ENCODE results near the gene MGLL. TPM values are rescaled to one million over a fixed set of nuclear protein-coding genes. Genes with fewer than 3 reads are reported as not detected.

MGLL gene
- total RNA-seq, 4 donors from 2014 or later, result 12.6 to 44.8 (median 32.3) TPM

GRCh38 chr3:127784865-127785710 is 37.2 kb downstream of the MGLL start:
- TF ChIP-seq, protein P1, sequence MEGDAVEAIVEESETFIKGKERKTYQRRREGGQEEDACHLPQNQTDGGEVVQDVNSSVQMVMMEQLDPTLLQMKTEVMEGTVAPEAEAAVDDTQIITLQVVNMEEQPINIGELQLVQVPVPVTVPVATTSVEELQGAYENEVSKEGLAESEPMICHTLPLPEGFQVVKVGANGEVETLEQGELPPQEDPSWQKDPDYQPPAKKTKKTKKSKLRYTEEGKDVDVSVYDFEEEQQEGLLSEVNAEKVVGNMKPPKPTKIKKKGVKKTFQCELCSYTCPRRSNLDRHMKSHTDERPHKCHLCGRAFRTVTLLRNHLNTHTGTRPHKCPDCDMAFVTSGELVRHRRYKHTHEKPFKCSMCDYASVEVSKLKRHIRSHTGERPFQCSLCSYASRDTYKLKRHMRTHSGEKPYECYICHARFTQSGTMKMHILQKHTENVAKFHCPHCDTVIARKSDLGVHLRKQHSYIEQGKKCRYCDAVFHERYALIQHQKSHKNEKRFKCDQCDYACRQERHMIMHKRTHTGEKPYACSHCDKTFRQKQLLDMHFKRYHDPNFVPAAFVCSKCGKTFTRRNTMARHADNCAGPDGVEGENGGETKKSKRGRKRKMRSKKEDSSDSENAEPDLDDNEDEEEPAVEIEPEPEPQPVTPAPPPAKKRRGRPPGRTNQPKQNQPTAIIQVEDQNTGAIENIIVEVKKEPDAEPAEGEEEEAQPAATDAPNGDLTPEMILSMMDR (IDR thresholded peaks at IDR 0.05), result no peak
- no peak for TF ChIP-seq POLR2A (IDR thresholded peaks at IDR 0.05)
- Histone ChIP-seq H3K27me3 (no peaks in the 10 kb centered on the region), H3K4me3 (no peak overlapping the region), H3K9me3 (no peaks in the 10 kb centered on the region), H3K36me3 (no peaks in the 10 kb centered on the region), H3K4me1 (peaks cover 0 to 8% of the 10 kb centered on the region in 2 donors), H3K27ac (no peak overlapping the region)
- DNase-seq, result no peak
- intact Hi-C loops (cut with DNase I; ENCODE audit: low total_unique reads), result no loop called here

DNA sequence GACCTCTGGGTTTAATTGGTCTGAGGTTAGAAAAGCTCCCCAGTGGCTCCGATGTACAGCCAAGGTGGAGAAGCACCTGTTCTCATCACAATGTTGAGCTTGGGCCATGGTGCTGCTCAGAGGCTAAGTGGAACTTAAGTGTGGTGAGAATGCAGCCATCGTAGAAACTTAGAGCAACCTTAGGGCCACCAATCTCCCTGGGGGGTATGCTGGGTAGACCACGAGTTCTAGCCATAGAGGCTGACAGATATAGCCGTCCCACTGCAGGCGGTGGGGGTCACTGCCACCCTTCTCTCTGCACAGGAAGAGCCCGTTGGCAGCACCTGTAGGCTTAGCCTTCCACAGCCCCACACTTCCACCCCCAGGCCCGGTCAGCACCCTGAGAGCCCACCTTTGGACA is 38.0 kb downstream of the MGLL start:
- H3K27ac ChIP-seq, result no peak overlapping the region
- TF ChIP-seq POLR2A (IDR thresholded peaks at IDR 0.05), result no peak
- H3K4me1 ChIP-seq, result peaks cover 0 to 8% of the 10 kb centered on the region in 2 donors
- no peaks in the 10 kb centered on the region for H3K36me3 ChIP-seq
- DNase-seq, result no peak
- H3K27me3 ChIP-seq, result no peaks in the 10 kb centered on the region
- H3K9me3 ChIP-seq, result no peaks in the 10 kb centered on the region
- no peak overlapping the region for H3K4me3 ChIP-seq
- intact Hi-C loops (cut with DNase I; ENCODE audit: low total_unique reads), result no loop called here

DNA sequence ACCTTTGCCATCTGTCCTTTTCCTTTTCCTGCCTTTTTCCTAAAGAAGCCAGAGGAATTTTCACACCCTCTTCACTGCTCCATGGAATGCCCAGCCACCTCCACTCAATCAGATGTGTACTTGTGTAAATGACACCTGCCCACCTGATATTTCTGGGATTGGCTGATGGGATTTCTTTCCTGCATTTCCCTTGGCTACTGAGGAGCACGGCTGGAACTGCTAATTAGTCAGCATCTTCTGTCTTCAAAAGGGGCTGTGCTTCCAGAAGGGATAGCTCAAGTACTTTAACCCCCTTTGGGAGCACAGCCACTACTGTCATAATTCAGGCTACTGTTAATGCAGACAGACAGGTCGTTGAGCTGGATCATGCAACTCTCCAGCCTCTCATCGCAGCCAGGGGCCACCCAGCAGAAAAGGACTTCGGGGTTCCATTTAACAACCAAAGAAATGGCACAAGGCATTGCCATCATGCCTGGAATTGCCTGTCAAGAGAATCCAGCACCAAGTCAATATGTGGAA is 38.6 kb downstream of the MGLL start:
- Histone ChIP-seq H3K4me1 (peaks cover 0 to 8% of the 10 kb centered on the region in 2 donors), H3K9me3 (no peaks in the 10 kb centered on the region), H3K27me3 (no peaks in the 10 kb centered on the region), H3K4me3 (no peak overlapping the region), H3K36me3 (no peaks in the 10 kb centered on the region), H3K27ac (no peak overlapping the region)
- intact Hi-C loops (cut with DNase I; ENCODE audit: low total_unique reads), result no loop called here
- TF ChIP-seq POLR2A (IDR thresholded peaks at IDR 0.05), result no peak
- TF ChIP-seq, protein P1 (IDR thresholded peaks at IDR 0.05), result no peak
- no peak for DNase-seq

DNA sequence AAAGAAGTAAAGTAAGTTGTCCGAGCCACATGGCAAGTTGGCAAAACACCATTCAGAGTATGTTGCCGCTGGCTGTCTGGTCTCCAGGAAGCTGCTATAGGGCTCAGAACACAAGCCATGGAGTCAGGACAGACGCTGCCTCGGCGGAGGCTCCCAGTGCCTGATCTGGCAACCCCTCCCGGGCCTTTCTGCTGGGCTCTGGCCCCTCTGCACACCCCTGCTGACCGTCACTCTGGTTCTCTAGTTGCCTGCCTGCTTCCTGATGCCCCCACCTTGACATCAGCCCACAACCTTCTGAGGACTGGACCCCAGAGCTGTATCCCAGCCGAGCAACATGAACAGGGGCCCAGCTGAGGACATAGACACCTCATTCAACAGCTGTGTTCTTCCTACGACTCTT is 39.1 kb downstream of the MGLL start:
- no peaks in the 10 kb centered on the region for H3K27me3 ChIP-seq
- TF ChIP-seq POLR2A (IDR thresholded peaks at IDR 0.05), result no peak
- TF ChIP-seq, protein P1 (IDR thresholded peaks at IDR 0.05), result no peak
- peaks cover 0 to 8% of the 10 kb centered on the region in 2 donors for H3K4me1 ChIP-seq
- no peak overlapping the region for H3K4me3 ChIP-seq
- H3K27ac ChIP-seq, result no peak overlapping the region
- intact Hi-C loops (cut with DNase I; ENCODE audit: low total_unique reads), result no loop called here
- DNase-seq, result no peak
- no peaks in the 10 kb centered on the region for H3K36me3 ChIP-seq
- no peaks in the 10 kb centered on the region for H3K9me3 ChIP-seq

GRCh38 chr3:127781411-127782001 is 40.8 kb downstream of the MGLL start:
- Histone ChIP-seq H3K27ac (peak overlapping the region; percentile 3 to 44), H3K9me3 (no peaks in the 10 kb centered on the region), H3K27me3 (no peaks in the 10 kb centered on the region), H3K4me1 (no peaks in the 10 kb centered on the region), H3K36me3 (no peaks in the 10 kb centered on the region), H3K4me3 (no peak overlapping the region)
- TF ChIP-seq POLR2A (IDR thresholded peaks at IDR 0.05), result no peak
- TF ChIP-seq, protein P1 (IDR thresholded peaks at IDR 0.05), result no peak
- intact Hi-C loops (cut with DNase I; ENCODE audit: low total_unique reads), result no loop called here
- no peak for DNase-seq
